A549 (cell line): Measurements from ENCODE around the gene TOX4.

Experiments used
- BHLHE40 ChIP-seq: IDR thresholded peaks from 2 replicates; pipeline ENCODE4 v1.6.1; 2012; ENCODE audit warnings: low read depth, low read length, inconsistent platforms
- CBX8 ChIP-seq: fragments of 200-600 bp; sonication (generic); IDR thresholded peaks from 2 replicates; pipeline ENCODE4 v1.6.1; 2016
- CHD2 ChIP-seq: fragments of 150-350 bp; IDR thresholded peaks from 2 replicates; pipeline ENCODE4 v1.6.1; 2014; ENCODE audit warnings: low read length; ENCODE audit not compliant: partially characterized antibody
- JUN ChIP-seq, 2 experiments: fragments of >200 bp; sonication (Bioruptor Twin); formaldehyde crosslinking; IDR thresholded peaks; 2 replicates in 1 of 2; 3 replicates in 1 of 2; pipeline ENCODE4 v1.6.1; 2016 to 2017
- KDM5A ChIP-seq: fragments of 200-600 bp; sonication (generic); IDR thresholded peaks from 2 replicates; pipeline ENCODE4 v1.6.1; 2016; ENCODE audit warnings: antibody characterized with exemption, mild to moderate bottlenecking
- NFE2L2 ChIP-seq: fragments of 150-350 bp; conservative IDR thresholded peaks from 2 replicates; pipeline ENCODE4 v1.6.1; 2014; ENCODE audit warnings: low read length
- SMC3 ChIP-seq: fragments of >200 bp; sonication (Bioruptor Twin); formaldehyde crosslinking; IDR thresholded peaks from 3 replicates; pipeline ENCODE4 v1.6.1; 2018; ENCODE audit warnings: inconsistent platforms
- TF ChIP-seq, protein P1 (sequence below): fragments of >200 bp; sonication (Bioruptor Twin); formaldehyde crosslinking; IDR thresholded peaks from 3 replicates; pipeline ENCODE4 v1.5.1; 2016

DNA sequence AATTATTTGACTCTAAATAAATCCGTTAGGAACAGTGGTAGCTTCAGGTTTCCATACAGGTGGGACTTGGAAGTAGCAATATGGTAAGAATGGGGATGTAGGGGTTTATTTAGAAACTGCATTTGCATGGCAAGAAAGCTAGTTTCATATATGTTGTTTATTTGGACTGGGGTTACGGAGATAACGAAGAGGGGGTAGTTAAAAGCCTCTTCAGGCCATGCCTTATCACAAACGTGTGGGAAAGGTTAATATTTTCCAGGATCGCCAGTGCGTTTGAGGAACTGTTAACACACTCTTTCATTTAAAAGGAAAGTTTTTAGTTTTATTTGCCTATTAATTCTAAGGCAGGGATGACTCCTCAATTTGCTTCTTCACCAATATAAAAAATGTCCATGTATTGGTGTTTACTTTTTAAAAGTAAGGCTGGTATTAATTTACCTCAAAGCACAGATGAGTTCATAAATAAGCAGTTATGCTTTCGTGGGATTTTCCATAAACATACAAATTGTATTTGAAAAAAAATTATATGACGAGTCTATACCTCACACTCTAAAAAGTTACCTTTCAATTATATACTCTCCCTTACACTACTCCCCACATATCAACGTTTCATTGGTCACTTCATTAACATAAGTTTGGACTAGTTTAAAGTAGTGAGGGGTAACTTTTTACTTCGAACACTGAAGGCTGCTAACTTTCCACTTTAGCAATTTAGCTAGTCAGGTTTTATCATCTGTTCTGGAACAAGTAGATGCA is 1.1 kb upstream of the TOX4 start:
- TF ChIP-seq, protein P1, sequence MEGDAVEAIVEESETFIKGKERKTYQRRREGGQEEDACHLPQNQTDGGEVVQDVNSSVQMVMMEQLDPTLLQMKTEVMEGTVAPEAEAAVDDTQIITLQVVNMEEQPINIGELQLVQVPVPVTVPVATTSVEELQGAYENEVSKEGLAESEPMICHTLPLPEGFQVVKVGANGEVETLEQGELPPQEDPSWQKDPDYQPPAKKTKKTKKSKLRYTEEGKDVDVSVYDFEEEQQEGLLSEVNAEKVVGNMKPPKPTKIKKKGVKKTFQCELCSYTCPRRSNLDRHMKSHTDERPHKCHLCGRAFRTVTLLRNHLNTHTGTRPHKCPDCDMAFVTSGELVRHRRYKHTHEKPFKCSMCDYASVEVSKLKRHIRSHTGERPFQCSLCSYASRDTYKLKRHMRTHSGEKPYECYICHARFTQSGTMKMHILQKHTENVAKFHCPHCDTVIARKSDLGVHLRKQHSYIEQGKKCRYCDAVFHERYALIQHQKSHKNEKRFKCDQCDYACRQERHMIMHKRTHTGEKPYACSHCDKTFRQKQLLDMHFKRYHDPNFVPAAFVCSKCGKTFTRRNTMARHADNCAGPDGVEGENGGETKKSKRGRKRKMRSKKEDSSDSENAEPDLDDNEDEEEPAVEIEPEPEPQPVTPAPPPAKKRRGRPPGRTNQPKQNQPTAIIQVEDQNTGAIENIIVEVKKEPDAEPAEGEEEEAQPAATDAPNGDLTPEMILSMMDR: no peak
- TF ChIP-seq KDM5A: no peak
- no peak for TF ChIP-seq SMC3
- no peak for TF ChIP-seq CHD2
- TF ChIP-seq CBX8: no peak
- TF ChIP-seq BHLHE40: no peak
- TF ChIP-seq JUN (IDR thresholded peaks at IDR 0.05): no peak
- TF ChIP-seq NFE2L2: no peak
